ENCODE measurements around the gene ELAC1. TPM values are rescaled to one million over a fixed set of nuclear protein-coding genes. Genes with fewer than 3 reads are reported as not detected.
"Not testable (repeated sequence)": the region's sequence is repeated elsewhere in the genome, so short reads cannot be mapped to it uniquely, and the experiment has no call there.

Gene ELAC1
- total RNA-seq, 6 experiments from 2014 or later: 6.2 to 9.0 (median 8.1) TPM

DNA sequence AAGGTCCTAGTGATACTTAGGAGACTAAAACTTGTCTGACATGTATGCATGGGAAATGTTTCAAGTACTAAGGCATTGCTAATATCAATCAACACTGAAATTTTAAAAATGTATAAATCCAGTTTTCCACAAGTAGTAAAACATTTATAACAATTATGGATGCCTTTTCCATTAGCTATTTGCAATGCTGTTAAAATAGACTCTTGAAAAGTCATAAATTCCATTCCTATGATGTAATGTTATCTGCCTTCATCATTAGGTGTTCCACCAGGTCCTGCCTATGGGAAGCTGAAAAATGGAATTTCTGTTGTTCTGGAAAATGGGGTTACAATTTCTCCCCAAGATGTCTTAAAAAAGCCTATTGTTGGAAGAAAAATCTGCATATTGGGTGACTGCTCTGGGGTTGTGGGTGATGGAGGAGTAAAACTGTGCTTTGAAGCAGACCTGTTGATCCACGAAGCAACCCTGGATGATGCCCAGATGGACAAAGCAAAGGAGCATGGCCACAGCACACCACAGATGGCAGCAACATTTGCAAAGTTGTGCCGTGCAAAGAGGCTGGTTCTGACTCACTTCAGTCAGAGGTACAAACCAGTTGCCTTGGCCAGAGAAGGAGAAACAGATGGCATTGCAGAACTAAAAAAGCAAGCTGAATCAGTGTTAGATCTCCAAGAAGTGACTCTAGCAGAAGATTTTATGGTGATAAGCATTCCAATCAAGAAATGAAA lies 18.7 kb downstream of the ELAC1 start:
- no peaks in the 10 kb centered on the region for H3K9me3 Mint-ChIP-seq
- peak; percentile 2; the same call in 1 of the 2 replicates for TF ChIP-seq CTCF (IDR thresholded peaks at IDR 0.05)
- H3K36me3 Mint-ChIP-seq (ENCODE audit: low read depth): peaks cover 16% of the 10 kb centered on the region; the same call in 1 of the 2 replicates
- H3K27ac Mint-ChIP-seq: peak overlapping the region; percentile 92
- H3K4me3 Mint-ChIP-seq: peak overlapping the region; percentile 66
- no peaks in the 10 kb centered on the region for H3K27me3 Mint-ChIP-seq (ENCODE audit: insufficient read depth)
- peaks cover 37% of the 10 kb centered on the region for H3K4me1 Mint-ChIP-seq (ENCODE audit: low read depth)
- DNase-seq: peak; percentile 81

GRCh38 chr18:50987261-50987660 lies 19.4 kb downstream of the ELAC1 start:
- peak overlapping the region; percentile 92 for H3K27ac Mint-ChIP-seq
- no peaks in the 10 kb centered on the region for H3K9me3 Mint-ChIP-seq
- peak overlapping the region; percentile 66; the same call in 1 of the 2 replicates for H3K4me3 Mint-ChIP-seq
- H3K36me3 Mint-ChIP-seq (ENCODE audit: low read depth): peaks cover 16% of the 10 kb centered on the region; the same call in 1 of the 2 replicates
- DNase-seq: no peak
- H3K27me3 Mint-ChIP-seq (ENCODE audit: insufficient read depth): no peaks in the 10 kb centered on the region
- no peak; the same call in 1 of the 2 replicates for TF ChIP-seq CTCF (IDR thresholded peaks at IDR 0.05)
- H3K4me1 Mint-ChIP-seq (ENCODE audit: low read depth): peaks cover 35% of the 10 kb centered on the region

DNA sequence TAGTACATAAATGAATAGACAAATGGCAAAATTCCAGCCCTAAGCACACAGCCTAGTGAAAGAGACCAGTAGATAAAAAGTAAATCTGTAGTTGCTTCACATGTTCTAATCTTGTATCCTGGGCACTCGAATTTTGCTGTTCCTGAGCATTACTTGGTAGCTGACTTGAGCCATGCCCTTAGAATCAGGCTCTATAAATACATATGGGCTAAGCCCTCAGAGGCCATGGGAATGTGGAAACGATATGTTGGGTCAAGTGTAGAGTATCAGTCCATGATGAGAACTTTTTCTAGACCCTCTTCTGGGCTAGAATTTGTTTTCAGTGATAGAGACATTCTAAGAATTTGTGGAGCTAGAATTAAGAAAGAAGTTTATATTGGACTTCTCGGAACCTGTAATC lies 21.9 kb downstream of the ELAC1 start:
- no peak overlapping the region for H3K4me3 Mint-ChIP-seq
- H3K27me3 Mint-ChIP-seq (ENCODE audit: insufficient read depth): no peaks in the 10 kb centered on the region
- H3K36me3 Mint-ChIP-seq (ENCODE audit: low read depth): peaks cover 10% of the 10 kb centered on the region; the same call in 1 of the 2 replicates
- TF ChIP-seq CTCF (IDR thresholded peaks at IDR 0.05): no peak
- H3K9me3 Mint-ChIP-seq: no peaks in the 10 kb centered on the region
- no peak for DNase-seq
- peaks cover 35% of the 10 kb centered on the region for H3K4me1 Mint-ChIP-seq (ENCODE audit: low read depth)
- no peak overlapping the region for H3K27ac Mint-ChIP-seq

- H3K4me3 Mint-ChIP-seq: no peak overlapping the region
- H3K36me3 Mint-ChIP-seq (ENCODE audit: low read depth): 0 out of 2 replicates have a peak, but pooled peaks cover 6% of the 10 kb centered on the region
- H3K4me1 Mint-ChIP-seq (ENCODE audit: low read depth): peaks cover 12% of the 10 kb centered on the region
- no peak for DNase-seq
- H3K9me3 Mint-ChIP-seq: no peaks in the 10 kb centered on the region
- no peak for TF ChIP-seq CTCF (IDR thresholded peaks at IDR 0.05)
- no peaks in the 10 kb centered on the region for H3K27me3 Mint-ChIP-seq (ENCODE audit: insufficient read depth)
- no peak overlapping the region for H3K27ac Mint-ChIP-seq
These were observed 24.5 kb downstream of the ELAC1 start for GRCh38 chr18:50992351-50992762.

DNA sequence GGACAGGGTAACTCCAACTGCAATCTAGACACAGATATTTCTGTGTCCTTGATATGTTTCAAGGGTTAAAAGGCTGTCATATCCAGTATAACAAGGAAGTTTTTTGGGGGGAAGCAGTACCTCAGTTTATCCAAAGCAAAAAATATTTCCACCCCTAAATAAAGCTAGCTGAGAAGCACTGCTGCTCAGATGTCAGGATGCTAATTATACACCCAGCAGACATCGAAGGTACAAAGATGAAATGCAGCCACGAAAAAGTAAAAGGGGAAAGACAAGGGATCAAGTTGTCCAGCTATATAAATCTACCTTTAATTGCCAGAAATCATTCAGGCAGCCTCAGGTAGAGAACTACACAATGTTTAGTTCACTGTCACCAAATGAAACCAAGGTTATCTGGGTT lies 26.2 kb downstream of the ELAC1 start:
- H3K4me3 Mint-ChIP-seq: no peak overlapping the region

GRCh38 chr18:51003174-51003573 lies 35.3 kb downstream of the ELAC1 start:
- not testable (repeated sequence) for H3K36me3 Mint-ChIP-seq (ENCODE audit: low read depth); H3K27me3 Mint-ChIP-seq (ENCODE audit: insufficient read depth); H3K4me3 Mint-ChIP-seq

More for the DNA sequence above, 26.2 kb downstream of the ELAC1 start:
- no peak for DNase-seq
- H3K36me3 Mint-ChIP-seq (ENCODE audit: low read depth): no peaks in the 10 kb centered on the region
- no peak for TF ChIP-seq CTCF (IDR thresholded peaks at IDR 0.05)
- no peaks in the 10 kb centered on the region for H3K9me3 Mint-ChIP-seq
- H3K27ac Mint-ChIP-seq: no peak overlapping the region
- H3K27me3 Mint-ChIP-seq (ENCODE audit: insufficient read depth): peaks cover 3% of the 10 kb centered on the region; the same call in 1 of the 2 replicates
- H3K4me1 Mint-ChIP-seq (ENCODE audit: low read depth): no peaks in the 10 kb centered on the region

More at GRCh38 chr18:51003174-51003573, 35.3 kb downstream of the ELAC1 start:
- not testable (repeated sequence) for H3K9me3 Mint-ChIP-seq; DNase-seq; H3K27ac Mint-ChIP-seq; H3K4me1 Mint-ChIP-seq (ENCODE audit: low read depth)
